CD4-positive, alpha-beta T cell (primary cell): ENCODE measurements around the gene TLR6. TPM values are rescaled to one million over a fixed set of nuclear protein-coding genes. Genes with fewer than 3 reads are reported as not detected.

Source experiments
- ATAC-seq: fragments of 200-7000 bp; cut with Tn5 transposase; one replicate; pipeline ENCODE4 v1.10.0; 2022; ENCODE audit warnings: mild to moderate bottlenecking; ENCODE audit not compliant: poor library complexity
- CTCF ChIA-PET: fragments of 350-600 bp; sonication (Branson Sonifier 250); formaldehyde crosslinking; loops from one replicate; lab custom pipeline; 2021; ENCODE audit warnings: antibody characterized with exemption, inconsistent platforms; lab: Charles Lee
- POLR2A ChIA-PET: fragments of 350-600 bp; sonication (Branson Sonifier 250); formaldehyde crosslinking; loops from one replicate; lab custom pipeline; 2021; ENCODE audit warnings: antibody characterized with exemption, inconsistent platforms; lab: Charles Lee
- DNase-seq, 14 experiments: peaks; one replicate each; pipeline ENCODE4 v3.0.0-alpha.2; 2013 to 2020; ENCODE audit warnings: mixed read lengths in 2 of 14
- H3K27ac ChIP-seq, 2 donors: one replicate each; pipeline versions ENCODE4 v1.5.1 to v1.7.0; 2013; ENCODE audit warnings: low read length in 2 of 2, low read depth in 1 of 2, mild to moderate bottlenecking in 1 of 2
- H3K27me3 ChIP-seq, 2 experiments: 1 replicate in 1 of 2; 2 replicates in 1 of 2; pipeline versions ENCODE4 v1.6.1 to v1.7.0; 2013; ENCODE audit warnings: low read length in 2 of 2, control low read depth in 1 of 2, mild to moderate bottlenecking in 1 of 2, moderate library complexity in 1 of 2; ENCODE audit not compliant: insufficient read depth in 2 of 2, control insufficient read depth in 1 of 2
- H3K36me3 ChIP-seq: one replicate; pipeline ENCODE4 v1.6.1; 2013; ENCODE audit warnings: low read length, control low read depth; ENCODE audit not compliant: insufficient read depth
- H3K4me1 ChIP-seq: one replicate; pipeline ENCODE4 v1.6.1; 2013; ENCODE audit warnings: low read length, control low read depth; ENCODE audit not compliant: insufficient read depth
- H3K4me3 ChIP-seq: one replicate; pipeline ENCODE4 v1.5.1; 2013; ENCODE audit warnings: mild to moderate bottlenecking, low read length, moderate library complexity
- H3K9me3 ChIP-seq, 2 experiments: 1 replicate in 1 of 2; 2 replicates in 1 of 2; pipeline versions ENCODE4 v1.6.1 to v1.7.0; 2013; ENCODE audit warnings: low read length in 2 of 2, mild to moderate bottlenecking in 2 of 2, control low read depth in 1 of 2, moderate library complexity in 1 of 2; ENCODE audit not compliant: control insufficient read depth in 1 of 2, insufficient read depth in 1 of 2
- H3K27ac Mint-ChIP-seq: one replicate; pipeline ENCODE4 v1.8.0; 2020; ENCODE audit warnings: mixed read lengths
- H3K27me3 Mint-ChIP-seq: one replicate; pipeline ENCODE4 v1.8.0; 2021; ENCODE audit warnings: mixed read lengths
- H3K36me3 Mint-ChIP-seq: one replicate; pipeline ENCODE4 v1.8.0; 2021; ENCODE audit warnings: low read depth, mixed read lengths
- H3K4me1 Mint-ChIP-seq: one replicate; pipeline ENCODE4 v1.8.0; 2021; ENCODE audit warnings: low read depth, mixed read lengths
- H3K4me3 Mint-ChIP-seq: one replicate; pipeline ENCODE4 v1.8.0; 2020; ENCODE audit warnings: mild to moderate bottlenecking, mixed read lengths
- H3K9me3 Mint-ChIP-seq: one replicate; pipeline ENCODE4 v1.8.0; 2020; ENCODE audit warnings: mixed read lengths
- intact Hi-C, 2 experiments: fragments of 100-400 bp; cut with DNase I in 1 of 2; cut with micrococcal nuclease in 1 of 2; formaldehyde crosslinking; loops; one replicate each; pipeline versions ENCODE4 v1.15.1 to v1.9.0; 2023 to 2025; cut with DNase I, micrococcal nuclease
- total RNA-seq, 174 experiments: library from RNA in 2 of 174; stranded (reverse) in 2 of 174; gene quantifications; one replicate each; pipeline ENCODE4 v1.2.3 and lab custom pipeline; 2021 to 2026
- TF ChIP-seq, protein P1 (sequence below): fragments of 200-600 bp; IDR thresholded peaks from one replicate; pipeline ENCODE4 v1.8.0; 2022; ENCODE audit warnings: antibody characterized with exemption, mild to moderate bottlenecking

The TLR6 gene
- total RNA-seq, 2 experiments from 2014 or later: 0.69 to 1.3 TPM

- peak overlapping the region; percentile 86 for H3K4me3 Mint-ChIP-seq
Observed at GRCh38 chr4:38805530-38806145, 51.0 kb downstream of the TLR6 start.

DNA sequence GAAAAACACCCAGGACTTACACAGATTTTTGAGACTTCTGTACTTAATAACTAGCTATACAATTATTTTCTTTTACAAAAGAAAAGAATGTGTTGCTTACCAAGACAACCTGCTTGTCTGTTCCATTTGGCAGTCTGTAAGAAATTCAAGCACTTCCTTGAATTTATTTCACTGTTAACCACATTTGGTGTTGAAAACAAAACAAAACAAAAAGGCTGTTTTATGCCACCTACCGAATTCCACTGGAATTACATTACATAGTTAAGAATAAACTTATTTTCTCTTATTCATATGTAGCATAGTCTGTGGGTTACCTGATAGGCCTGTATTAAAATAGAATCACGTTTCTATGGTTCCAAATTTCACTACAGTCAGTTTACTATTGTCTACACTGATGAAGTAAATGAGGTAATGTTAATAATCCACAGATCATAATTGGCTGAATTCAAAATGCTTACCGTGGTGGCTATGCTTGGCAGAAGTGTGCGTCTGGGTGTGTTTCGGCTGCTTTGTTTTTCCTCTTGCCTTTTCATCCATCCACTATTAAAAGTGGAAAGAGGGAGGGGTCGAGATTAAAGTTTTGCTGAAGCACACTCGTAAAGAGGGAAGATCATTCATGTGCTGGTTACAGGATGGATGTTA lies 51.8 kb downstream of the TLR6 start, which contains the start of gene TLR1:
TSS of gene TLR1 (minus strand) at position 138 of the 642 bp plus-strand sequence. CDS start 5,960 bp downstream, outside the sequence.
- Histone ChIP-seq H3K36me3 (peaks cover 32% of the 10 kb centered on the region), H3K4me3 (peak within 1 kb of the TSS; percentile 55), H3K27me3 (no peaks in the 10 kb centered on the region), H3K27ac (peak within 1 kb of the TSS; percentile 42 to 54), H3K4me1 (peaks cover 27% of the 10 kb centered on the region), H3K9me3 (peaks cover 19 to 33% of the 10 kb centered on the region in 2 experiments)
- CTCF ChIA-PET: interaction anchor here (1.2 to 3.0 kb wide), 8 partner anchors 15 to 625 kb away, joined by 3 to 18 read pairs (median 4); partner anchors contain the start of gene TLR10
- TF ChIP-seq, protein P1, sequence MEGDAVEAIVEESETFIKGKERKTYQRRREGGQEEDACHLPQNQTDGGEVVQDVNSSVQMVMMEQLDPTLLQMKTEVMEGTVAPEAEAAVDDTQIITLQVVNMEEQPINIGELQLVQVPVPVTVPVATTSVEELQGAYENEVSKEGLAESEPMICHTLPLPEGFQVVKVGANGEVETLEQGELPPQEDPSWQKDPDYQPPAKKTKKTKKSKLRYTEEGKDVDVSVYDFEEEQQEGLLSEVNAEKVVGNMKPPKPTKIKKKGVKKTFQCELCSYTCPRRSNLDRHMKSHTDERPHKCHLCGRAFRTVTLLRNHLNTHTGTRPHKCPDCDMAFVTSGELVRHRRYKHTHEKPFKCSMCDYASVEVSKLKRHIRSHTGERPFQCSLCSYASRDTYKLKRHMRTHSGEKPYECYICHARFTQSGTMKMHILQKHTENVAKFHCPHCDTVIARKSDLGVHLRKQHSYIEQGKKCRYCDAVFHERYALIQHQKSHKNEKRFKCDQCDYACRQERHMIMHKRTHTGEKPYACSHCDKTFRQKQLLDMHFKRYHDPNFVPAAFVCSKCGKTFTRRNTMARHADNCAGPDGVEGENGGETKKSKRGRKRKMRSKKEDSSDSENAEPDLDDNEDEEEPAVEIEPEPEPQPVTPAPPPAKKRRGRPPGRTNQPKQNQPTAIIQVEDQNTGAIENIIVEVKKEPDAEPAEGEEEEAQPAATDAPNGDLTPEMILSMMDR: peak; percentile 70
- intact Hi-C loops: loop anchor here in 1 of 2 experiments (2.0 to 5.0 kb wide), 2 partner anchors 42 to 52 kb away; partner anchors contain the start of gene TLR6
- peaks cover 41% of the 10 kb centered on the region for H3K4me1 Mint-ChIP-seq
- peak; percentile 84 for ATAC-seq
- DNase-seq: peak in 4 of 14 experiments; percentile 5 to 82 (median 78)
- H3K9me3 Mint-ChIP-seq: peaks cover 15% of the 10 kb centered on the region
- no peaks in the 10 kb centered on the region for H3K27me3 Mint-ChIP-seq
- H3K4me3 Mint-ChIP-seq: peak within 1 kb of the TSS; percentile 86
- peaks cover 57% of the 10 kb centered on the region for H3K36me3 Mint-ChIP-seq
- POLR2A ChIA-PET: interaction anchor here (0.6 to 3.4 kb wide), 7 partner anchors 11 to 654 kb away, joined by 3 to 19 read pairs (median 5); partner anchors contain the start of genes LIAS, RPL9, TLR10 and TLR6
- H3K27ac Mint-ChIP-seq: peak within 1 kb of the TSS; percentile 88

More at GRCh38 chr4:38805530-38806145, 51.0 kb downstream of the TLR6 start:
- peaks cover 48% of the 10 kb centered on the region for H3K36me3 Mint-ChIP-seq
- no peaks in the 10 kb centered on the region for H3K27me3 Mint-ChIP-seq
- TF ChIP-seq, protein P1: no peak
- ATAC-seq (no peak), DNase-seq (peak in 4 of 14 experiments; percentile 33 to 59 (median 56))
- H3K4me1 Mint-ChIP-seq: peaks cover 41% of the 10 kb centered on the region
- Histone ChIP-seq H3K9me3 (peaks cover 19 to 24% of the 10 kb centered on the region in 2 experiments), H3K27me3 (no peaks in the 10 kb centered on the region), H3K4me3 (peak overlapping the region; percentile 55), H3K4me1 (peaks cover 27% of the 10 kb centered on the region), H3K27ac (peak overlapping the region; percentile 42 to 54), H3K36me3 (peaks cover 24% of the 10 kb centered on the region)
- intact Hi-C loops: loop anchor here in 1 of 2 experiments (2.0 kb wide), 1 partner anchor 51 kb away; the partner anchor contains the start of gene TLR6
- H3K27ac Mint-ChIP-seq: peak overlapping the region; percentile 88
- CTCF ChIA-PET: interaction anchor here (0.6 to 3.0 kb wide), 3 partner anchors 23 to 224 kb away, joined by 3 to 18 read pairs (median 3); partner anchors contain the start of gene TLR10
- H3K9me3 Mint-ChIP-seq: peaks cover 9% of the 10 kb centered on the region
- POLR2A ChIA-PET: interaction anchor here (1.6 to 3.4 kb wide), 3 partner anchors 24 to 54 kb away, joined by 5 to 19 read pairs (median 17); partner anchors contain the start of genes TLR10 and TLR6
